HFFc6 (cell line): Measurements from ENCODE around the gene MYZAP. TPM values are rescaled to one million over a fixed set of nuclear protein-coding genes. Genes with fewer than 3 reads are reported as not detected.
A peak's percentile ranks its signal among the peaks of the same experiment; 100 is the strongest.

Experiments used
- DNase-seq: peaks from one replicate; pipeline ENCODE4 v3.0.0-alpha.2; 2018
- H3K27ac Mint-ChIP-seq: 2 replicates; pipeline ENCODE4 v1.8.0; 2020; ENCODE audit warnings: mild to moderate bottlenecking, mixed read lengths
- H3K27me3 Mint-ChIP-seq: 2 replicates; pipeline ENCODE4 v1.8.0; 2021; ENCODE audit warnings: mild to moderate bottlenecking, moderate library complexity, mixed read lengths; ENCODE audit not compliant: insufficient read depth
- H3K36me3 Mint-ChIP-seq: 2 replicates; pipeline ENCODE4 v1.8.0; 2021; ENCODE audit warnings: low read depth, mixed read lengths
- H3K4me1 Mint-ChIP-seq: 2 replicates; pipeline ENCODE4 v1.8.0; 2020; ENCODE audit warnings: low read depth, mixed read lengths
- H3K4me3 Mint-ChIP-seq: 2 replicates; pipeline ENCODE4 v1.8.0; 2020; ENCODE audit warnings: mild to moderate bottlenecking, moderate library complexity, mixed read lengths
- H3K9me3 Mint-ChIP-seq: 2 replicates; pipeline ENCODE4 v1.8.0; 2020; ENCODE audit warnings: mild to moderate bottlenecking, mixed read lengths
- total RNA-seq, 6 experiments: library from RNA; stranded (reverse); fragmentation: NEBNext Ultra II Directional; extraction: Animal tissue kit (Norgen Biotek cat#: 25700); gene quantifications; 2 replicates in 1 of 6; 3 replicates in 5 of 6; pipeline ENCODE4 v1.2.3, GENCODE V29; 2021
- TF ChIP-seq, protein P1 (sequence below): fragments of 200-600 bp; sonication (generic); IDR thresholded peaks from 2 replicates; pipeline ENCODE4 v1.5.0; 2021; ENCODE audit warnings: antibody characterized with exemption, mild to moderate bottlenecking

The MYZAP gene
- total RNA-seq, 6 experiments from 2014 or later = 0.12 TPM; not detected in 5

GRCh38 chr15:57698991-57699390 lies 107.3 kb downstream of the MYZAP start:
- Mint-ChIP-seq H3K36me3 (no peaks in the 10 kb centered on the region), H3K27me3 (peaks cover 11% of the 10 kb centered on the region), H3K4me1 (peaks cover 41% of the 10 kb centered on the region), H3K27ac (no peak overlapping the region), H3K4me3 (no peak overlapping the region), H3K9me3 (no peaks in the 10 kb centered on the region)
- no peak for DNase-seq
- TF ChIP-seq, protein P1, sequence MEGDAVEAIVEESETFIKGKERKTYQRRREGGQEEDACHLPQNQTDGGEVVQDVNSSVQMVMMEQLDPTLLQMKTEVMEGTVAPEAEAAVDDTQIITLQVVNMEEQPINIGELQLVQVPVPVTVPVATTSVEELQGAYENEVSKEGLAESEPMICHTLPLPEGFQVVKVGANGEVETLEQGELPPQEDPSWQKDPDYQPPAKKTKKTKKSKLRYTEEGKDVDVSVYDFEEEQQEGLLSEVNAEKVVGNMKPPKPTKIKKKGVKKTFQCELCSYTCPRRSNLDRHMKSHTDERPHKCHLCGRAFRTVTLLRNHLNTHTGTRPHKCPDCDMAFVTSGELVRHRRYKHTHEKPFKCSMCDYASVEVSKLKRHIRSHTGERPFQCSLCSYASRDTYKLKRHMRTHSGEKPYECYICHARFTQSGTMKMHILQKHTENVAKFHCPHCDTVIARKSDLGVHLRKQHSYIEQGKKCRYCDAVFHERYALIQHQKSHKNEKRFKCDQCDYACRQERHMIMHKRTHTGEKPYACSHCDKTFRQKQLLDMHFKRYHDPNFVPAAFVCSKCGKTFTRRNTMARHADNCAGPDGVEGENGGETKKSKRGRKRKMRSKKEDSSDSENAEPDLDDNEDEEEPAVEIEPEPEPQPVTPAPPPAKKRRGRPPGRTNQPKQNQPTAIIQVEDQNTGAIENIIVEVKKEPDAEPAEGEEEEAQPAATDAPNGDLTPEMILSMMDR = no peak

- Mint-ChIP-seq H3K27ac (no peak overlapping the region), H3K36me3 (no peaks in the 10 kb centered on the region), H3K27me3 (peaks cover 10% of the 10 kb centered on the region), H3K4me1 (peaks cover 32% of the 10 kb centered on the region), H3K9me3 (no peaks in the 10 kb centered on the region), H3K4me3 (no peak overlapping the region)
- TF ChIP-seq, protein P1 = no peak
- DNase-seq = peak; percentile 28
These were observed 111.7 kb downstream of the MYZAP start for GRCh38 chr15:57703387-57703786.

GRCh38 chr15:57704441-57704840 lies 112.7 kb downstream of the MYZAP start:
- H3K9me3 Mint-ChIP-seq = no peaks in the 10 kb centered on the region
- peaks cover 43% of the 10 kb centered on the region for H3K4me1 Mint-ChIP-seq
- DNase-seq = no peak
- H3K27ac Mint-ChIP-seq = no peak overlapping the region
- no peak overlapping the region for H3K4me3 Mint-ChIP-seq
- TF ChIP-seq, protein P1 = no peak
- peaks cover 3% of the 10 kb centered on the region for H3K36me3 Mint-ChIP-seq
- H3K27me3 Mint-ChIP-seq = peaks cover 10% of the 10 kb centered on the region

DNA sequence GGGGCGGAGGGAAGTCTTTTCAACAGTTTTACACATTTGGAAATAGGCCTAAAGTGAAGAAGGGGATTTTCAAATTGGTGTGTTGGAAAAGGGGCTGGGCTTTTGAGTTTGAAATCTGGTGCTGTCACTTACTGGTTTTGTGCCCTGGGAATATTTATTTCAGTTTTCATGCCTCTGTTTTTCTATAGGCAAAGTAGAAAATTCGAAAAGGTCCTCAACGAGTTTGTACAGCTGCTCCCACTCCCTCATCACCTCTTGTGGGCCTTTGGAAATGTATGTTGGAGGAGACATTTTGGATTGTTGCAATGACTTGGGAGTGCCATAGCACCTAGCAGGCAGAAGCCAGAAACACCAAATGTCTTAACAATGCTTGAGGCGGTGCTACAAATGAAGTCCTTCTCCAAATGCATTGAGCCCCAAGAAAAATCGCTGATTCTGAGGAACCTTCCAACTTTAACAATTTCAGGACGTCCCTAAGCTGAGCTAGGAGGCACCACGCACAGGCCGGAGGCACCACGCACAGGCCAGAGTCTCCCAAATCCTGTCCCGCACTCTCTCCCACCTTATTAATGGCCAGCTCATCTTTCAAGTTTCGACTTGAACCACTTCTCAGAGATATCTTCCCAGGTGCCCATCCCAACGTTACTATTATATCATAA lies 114.2 kb downstream of the MYZAP start:
- H3K36me3 Mint-ChIP-seq = peaks cover 7% of the 10 kb centered on the region
- peaks cover 3% of the 10 kb centered on the region; the same call in 1 of the 2 replicates for H3K27me3 Mint-ChIP-seq
- H3K27ac Mint-ChIP-seq = peak overlapping the region; percentile 78
- peaks cover 46% of the 10 kb centered on the region for H3K4me1 Mint-ChIP-seq
- no peaks in the 10 kb centered on the region for H3K9me3 Mint-ChIP-seq
- no peak for DNase-seq
- peak overlapping the region; percentile 91 for H3K4me3 Mint-ChIP-seq
- TF ChIP-seq, protein P1 = no peak

DNA sequence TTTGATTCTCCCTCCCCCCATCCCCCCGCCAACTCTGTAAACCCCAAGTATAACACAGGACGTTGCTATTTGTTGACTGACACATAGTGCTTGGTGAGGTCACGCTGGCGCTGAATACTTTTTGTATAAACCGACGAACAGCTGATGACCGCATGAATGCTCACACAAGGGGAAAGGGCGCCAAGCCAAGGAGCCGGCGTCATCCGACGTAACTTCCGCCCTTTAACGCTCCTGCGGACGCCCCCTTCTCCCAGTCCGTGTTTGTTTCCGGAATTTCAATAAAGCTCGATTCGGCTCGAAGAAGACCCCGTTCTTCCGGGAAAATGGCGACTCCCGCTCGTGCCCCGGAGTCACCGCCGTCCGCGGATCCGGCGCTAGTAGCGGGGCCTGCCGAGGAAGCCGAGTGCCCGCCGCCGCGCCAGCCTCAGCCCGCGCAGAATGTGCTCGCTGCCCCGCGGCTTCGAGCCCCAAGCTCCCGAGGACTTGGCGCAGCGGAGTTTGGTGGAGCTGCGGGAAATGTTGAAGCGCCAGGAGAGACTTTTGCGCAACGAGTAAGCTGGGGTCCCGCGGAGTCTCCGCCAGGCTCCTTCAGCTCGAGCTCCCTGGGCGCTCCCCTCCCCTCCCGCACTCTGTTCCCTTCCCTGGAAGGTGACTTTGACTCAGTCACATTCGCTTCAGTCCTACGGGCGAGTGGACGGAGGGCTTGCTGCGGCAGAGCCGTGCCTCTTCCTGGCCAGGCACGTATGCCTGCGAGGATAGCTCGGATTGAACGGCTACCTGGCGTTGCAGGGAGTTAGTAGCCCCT lies 114.9 kb downstream of the MYZAP start, which contains the start of gene POLR2M:
Gene POLR2M, plus strand, starts transcription at position 310 of the 805 bp plus-strand sequence. Its CDS starts 129 bp downstream, at position 439.
- Mint-ChIP-seq H3K4me3 (peak within 1 kb of the TSS; percentile 91), H3K4me1 (peaks cover 46% of the 10 kb centered on the region), H3K9me3 (no peaks in the 10 kb centered on the region), H3K27me3 (peaks cover 3% of the 10 kb centered on the region; the same call in 1 of the 2 replicates), H3K27ac (peak within 1 kb of the TSS; percentile 78), H3K36me3 (peaks cover 7% of the 10 kb centered on the region)
- TF ChIP-seq, protein P1 = no peak
- peak; percentile 98 for DNase-seq
